Activated naive CD4-positive, alpha-beta T cell treated with anti-CD3 and anti-CD28 coated beads, Interleukin-2, amount 50 U/mL, for 72 hours (primary cell): Measurements from ENCODE around the gene UNC13A. TPM values are rescaled to one million over a fixed set of nuclear protein-coding genes. Genes with fewer than 3 reads are reported as not detected.

Experiments used
- ATAC-seq, 2 donors: fragments of 150-1000 bp; cut with Tn5 transposase; 2 replicates each; pipeline ENCODE4 v1.10.0; 2021; ENCODE audit warnings: mild to moderate bottlenecking in 2 of 2, moderate library complexity in 2 of 2
- DNase-seq, 2 donors: peaks; one replicate each; pipeline ENCODE4 v3.0.0; 2021 to 2022; ENCODE audit warnings: low spot score in 2 of 2
- H3K27ac Mint-ChIP-seq, 2 donors: one replicate each; pipeline ENCODE4 v1.8.0; 2022; ENCODE audit warnings: mild to moderate bottlenecking in 2 of 2, mixed read lengths in 2 of 2
- H3K36me3 Mint-ChIP-seq, 2 donors: one replicate each; pipeline ENCODE4 v1.8.0; 2022; ENCODE audit warnings: mixed read lengths in 2 of 2
- H3K9me3 Mint-ChIP-seq, 2 donors: one replicate each; pipeline ENCODE4 v1.8.0; 2022; ENCODE audit warnings: mixed read lengths in 2 of 2
- total RNA-seq, 2 donors: library from RNA; stranded (reverse); gene quantifications; one replicate each; pipeline ENCODE4 v1.2.3, GENCODE V29; 2022

The UNC13A gene
- total RNA-seq, 2 donors from 2014 or later, result 0.04 to 0.20 TPM

GRCh38 chr19:17682273-17682672 lies 5.9 kb downstream of the UNC13A start:
- no peak for ATAC-seq
- Mint-ChIP-seq H3K9me3 (no peaks in the 10 kb centered on the region), H3K27ac (no peak overlapping the region), H3K36me3 (peaks cover 0 to under 1% of the 10 kb centered on the region in 2 donors)
- no peak for DNase-seq

- Mint-ChIP-seq H3K27ac (no peak overlapping the region), H3K9me3 (no peaks in the 10 kb centered on the region), H3K36me3 (no peaks in the 10 kb centered on the region)
- ATAC-seq, result no peak
- peak in 1 of 2 donors; percentile 42 for DNase-seq
Measured at GRCh38 chr19:17681505-17682125, 6.5 kb downstream of the UNC13A start.

GRCh38 chr19:17680230-17680722 lies 7.9 kb downstream of the UNC13A start:
- ATAC-seq, result peak; percentile 77 to 99
- H3K27ac Mint-ChIP-seq, result no peak overlapping the region
- H3K9me3 Mint-ChIP-seq, result no peaks in the 10 kb centered on the region
- DNase-seq, result peak; percentile 23 to 67
- H3K36me3 Mint-ChIP-seq, result no peaks in the 10 kb centered on the region

GRCh38 chr19:17679526-17680229 lies 8.5 kb downstream of the UNC13A start:
- DNase-seq (no peak), ATAC-seq (no peak)
- Mint-ChIP-seq H3K9me3 (no peaks in the 10 kb centered on the region), H3K36me3 (no peaks in the 10 kb centered on the region), H3K27ac (no peak overlapping the region)

GRCh38 chr19:17678836-17679235 lies 9.3 kb downstream of the UNC13A start:
- ATAC-seq (no peak), DNase-seq (no peak)
- no peaks in the 10 kb centered on the region for H3K36me3 Mint-ChIP-seq
- H3K27ac Mint-ChIP-seq, result peak overlapping the region in 1 of 2 donors; percentile 68
- H3K9me3 Mint-ChIP-seq, result no peaks in the 10 kb centered on the region

- H3K36me3 Mint-ChIP-seq, result no peaks in the 10 kb centered on the region
- H3K27ac Mint-ChIP-seq, result peak overlapping the region in 1 of 2 donors; percentile 32
- H3K9me3 Mint-ChIP-seq, result peaks cover 0 to 2% of the 10 kb centered on the region in 2 donors
- ATAC-seq (no peak), DNase-seq (no peak)
Measured at GRCh38 chr19:17677002-17677401, 11.2 kb downstream of the UNC13A start.

- DNase-seq (no peak), ATAC-seq (no peak)
- Mint-ChIP-seq H3K36me3 (no peaks in the 10 kb centered on the region), H3K9me3 (peaks cover 0 to 4% of the 10 kb centered on the region in 2 donors), H3K27ac (no peak overlapping the region)
Measured at GRCh38 chr19:17676295-17676694, 11.9 kb downstream of the UNC13A start.

- DNase-seq (no peak), ATAC-seq (no peak)
- H3K27ac Mint-ChIP-seq, result no peak overlapping the region
- peaks cover 0 to 4% of the 10 kb centered on the region in 2 donors for H3K9me3 Mint-ChIP-seq
- H3K36me3 Mint-ChIP-seq, result no peaks in the 10 kb centered on the region
Measured at GRCh38 chr19:17673937-17674799, 14.0 kb downstream of the UNC13A start.

- DNase-seq (peak in 1 of 2 donors; percentile 22), ATAC-seq (peak; percentile 44 to 53)
- Mint-ChIP-seq H3K27ac (peak overlapping the region in 1 of 2 donors; percentile 60), H3K9me3 (peaks cover 0 to 4% of the 10 kb centered on the region in 2 donors), H3K36me3 (no peaks in the 10 kb centered on the region)
Measured at GRCh38 chr19:17671906-17672305, 16.2 kb downstream of the UNC13A start.

GRCh38 chr19:17669419-17669818 lies 18.7 kb downstream of the UNC13A start:
- Mint-ChIP-seq H3K27ac (peak overlapping the region in 1 of 2 donors; percentile 17), H3K9me3 (peaks cover 16 to 21% of the 10 kb centered on the region in 2 donors), H3K36me3 (peaks cover 10 to 17% of the 10 kb centered on the region in 2 donors)
- no peak for ATAC-seq
- no peak for DNase-seq

- ATAC-seq (no peak), DNase-seq (no peak)
- H3K36me3 Mint-ChIP-seq, result peaks cover 18 to 19% of the 10 kb centered on the region in 2 donors
- no peak overlapping the region for H3K27ac Mint-ChIP-seq
- peaks cover 16 to 23% of the 10 kb centered on the region in 2 donors for H3K9me3 Mint-ChIP-seq
Measured at GRCh38 chr19:17665058-17665457, 23.1 kb downstream of the UNC13A start.

GRCh38 chr19:17659996-17660395 lies 28.2 kb downstream of the UNC13A start:
- peaks cover 5 to 12% of the 10 kb centered on the region in 2 donors for H3K9me3 Mint-ChIP-seq
- DNase-seq (no peak), ATAC-seq (no peak)
- peaks cover 7 to 14% of the 10 kb centered on the region in 2 donors for H3K36me3 Mint-ChIP-seq
- no peak overlapping the region for H3K27ac Mint-ChIP-seq

GRCh38 chr19:17658666-17659065 lies 29.5 kb downstream of the UNC13A start:
- DNase-seq (no peak), ATAC-seq (no peak)
- peaks cover 0 to under 1% of the 10 kb centered on the region in 2 donors for H3K36me3 Mint-ChIP-seq
- peaks cover 0 to 2% of the 10 kb centered on the region in 2 donors for H3K9me3 Mint-ChIP-seq
- H3K27ac Mint-ChIP-seq, result no peak overlapping the region

- DNase-seq (no peak), ATAC-seq (no peak)
- no peaks in the 10 kb centered on the region for H3K9me3 Mint-ChIP-seq
- H3K27ac Mint-ChIP-seq, result no peak overlapping the region
- no peaks in the 10 kb centered on the region for H3K36me3 Mint-ChIP-seq
Measured at GRCh38 chr19:17658240-17658639, 29.9 kb downstream of the UNC13A start.

GRCh38 chr19:17656970-17657369 lies 31.2 kb downstream of the UNC13A start:
- Mint-ChIP-seq H3K9me3 (no peaks in the 10 kb centered on the region), H3K36me3 (no peaks in the 10 kb centered on the region), H3K27ac (no peak overlapping the region)
- DNase-seq, result no peak
- ATAC-seq, result no peak

GRCh38 chr19:17655751-17656472 lies 32.2 kb downstream of the UNC13A start:
- ATAC-seq (no peak), DNase-seq (no peak)
- H3K36me3 Mint-ChIP-seq, result no peaks in the 10 kb centered on the region
- no peaks in the 10 kb centered on the region for H3K9me3 Mint-ChIP-seq
- H3K27ac Mint-ChIP-seq, result peak overlapping the region in 1 of 2 donors; percentile 74
